ENCODE data around the gene MUC4. TPM values are rescaled to one million over a fixed set of nuclear protein-coding genes. Genes with fewer than 3 reads are reported as not detected.

MUC4 gene
- total RNA-seq, 2 donors from 2014 or later, result 0.12 TPM; not detected in 1

DNA sequence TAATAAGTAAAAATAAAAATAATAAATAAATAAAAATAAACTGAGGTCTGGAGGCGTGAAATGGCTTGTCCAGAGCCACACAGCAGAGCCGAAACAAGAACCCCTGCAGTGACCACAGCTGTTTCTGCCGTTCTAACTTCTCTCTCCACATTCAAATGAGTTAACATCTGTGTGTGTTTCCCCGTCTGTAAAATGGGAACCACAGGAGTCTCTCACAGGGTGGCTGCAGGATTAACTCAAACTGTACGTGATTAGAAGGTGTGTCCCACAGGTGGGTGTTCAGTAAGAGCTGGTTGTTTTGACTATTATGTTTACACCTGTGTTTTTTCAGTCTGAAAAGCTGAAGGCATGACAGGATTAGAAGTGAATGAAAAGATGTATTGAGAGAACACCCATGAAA is 27.0 kb upstream of the MUC4 start:
- no peak overlapping the region for H3K4me3 ChIP-seq
- H3K4me1 ChIP-seq, result no peaks in the 10 kb centered on the region
- H3K36me3 ChIP-seq, result no peaks in the 10 kb centered on the region
- no peaks in the 10 kb centered on the region for H3K27me3 ChIP-seq
- H3K27ac ChIP-seq, result no peak overlapping the region
- TF ChIP-seq, protein P1, sequence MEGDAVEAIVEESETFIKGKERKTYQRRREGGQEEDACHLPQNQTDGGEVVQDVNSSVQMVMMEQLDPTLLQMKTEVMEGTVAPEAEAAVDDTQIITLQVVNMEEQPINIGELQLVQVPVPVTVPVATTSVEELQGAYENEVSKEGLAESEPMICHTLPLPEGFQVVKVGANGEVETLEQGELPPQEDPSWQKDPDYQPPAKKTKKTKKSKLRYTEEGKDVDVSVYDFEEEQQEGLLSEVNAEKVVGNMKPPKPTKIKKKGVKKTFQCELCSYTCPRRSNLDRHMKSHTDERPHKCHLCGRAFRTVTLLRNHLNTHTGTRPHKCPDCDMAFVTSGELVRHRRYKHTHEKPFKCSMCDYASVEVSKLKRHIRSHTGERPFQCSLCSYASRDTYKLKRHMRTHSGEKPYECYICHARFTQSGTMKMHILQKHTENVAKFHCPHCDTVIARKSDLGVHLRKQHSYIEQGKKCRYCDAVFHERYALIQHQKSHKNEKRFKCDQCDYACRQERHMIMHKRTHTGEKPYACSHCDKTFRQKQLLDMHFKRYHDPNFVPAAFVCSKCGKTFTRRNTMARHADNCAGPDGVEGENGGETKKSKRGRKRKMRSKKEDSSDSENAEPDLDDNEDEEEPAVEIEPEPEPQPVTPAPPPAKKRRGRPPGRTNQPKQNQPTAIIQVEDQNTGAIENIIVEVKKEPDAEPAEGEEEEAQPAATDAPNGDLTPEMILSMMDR (IDR thresholded peaks at IDR 0.05), result no peak
- H3K9me3 ChIP-seq, result no peaks in the 10 kb centered on the region
- DNase-seq (ENCODE audit: low spot score), result no peak

GRCh38 chr3:195836476-195837135 is 24.9 kb upstream of the MUC4 start:
- TF ChIP-seq, protein P1 (IDR thresholded peaks at IDR 0.05), result no peak
- Histone ChIP-seq H3K27me3 (no peaks in the 10 kb centered on the region), H3K4me3 (no peak overlapping the region), H3K36me3 (no peaks in the 10 kb centered on the region), H3K4me1 (no peaks in the 10 kb centered on the region), H3K9me3 (no peaks in the 10 kb centered on the region), H3K27ac (no peak overlapping the region)
- no peak for DNase-seq (ENCODE audit: low spot score)

GRCh38 chr3:195835791-195836190 is 24.1 kb upstream of the MUC4 start:
- TF ChIP-seq, protein P1 (IDR thresholded peaks at IDR 0.05), result no peak

GRCh38 chr3:195834675-195835583 is 23.2 kb upstream of the MUC4 start:
- Histone ChIP-seq H3K36me3 (no peaks in the 10 kb centered on the region), H3K4me3 (no peak overlapping the region), H3K27me3 (no peaks in the 10 kb centered on the region), H3K9me3 (no peaks in the 10 kb centered on the region), H3K4me1 (no peaks in the 10 kb centered on the region), H3K27ac (no peak overlapping the region)
- no peak for DNase-seq (ENCODE audit: low spot score)
- TF ChIP-seq, protein P1 (IDR thresholded peaks at IDR 0.05), result no peak

More at GRCh38 chr3:195835791-195836190, 24.1 kb upstream of the MUC4 start:
- H3K9me3 ChIP-seq, result no peaks in the 10 kb centered on the region
- H3K4me3 ChIP-seq, result no peak overlapping the region
- H3K4me1 ChIP-seq, result no peaks in the 10 kb centered on the region
- DNase-seq (ENCODE audit: low spot score), result no peak
- H3K27me3 ChIP-seq, result no peaks in the 10 kb centered on the region
- H3K27ac ChIP-seq, result no peak overlapping the region
- no peaks in the 10 kb centered on the region for H3K36me3 ChIP-seq

DNA sequence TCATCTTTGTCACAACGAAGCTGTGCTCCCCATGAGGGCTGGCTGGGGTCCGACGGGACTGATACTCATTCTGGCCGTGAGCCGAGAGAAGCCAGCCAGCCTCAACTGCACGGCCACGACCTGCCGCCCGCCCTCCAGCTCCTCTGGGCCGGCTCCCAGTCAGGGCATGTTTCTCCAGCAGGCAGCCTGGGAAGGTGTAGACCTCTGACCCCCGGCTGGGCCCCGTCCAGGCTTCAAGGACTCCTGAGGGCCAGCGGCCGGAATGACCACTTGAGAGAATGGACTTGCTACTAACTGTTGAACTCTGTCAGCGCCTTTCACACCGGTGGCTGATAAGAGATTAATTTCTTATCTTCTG is 18.1 kb upstream of the MUC4 start:
- Histone ChIP-seq H3K9me3 (no peaks in the 10 kb centered on the region), H3K36me3 (no peaks in the 10 kb centered on the region), H3K27ac (no peak overlapping the region), H3K27me3 (no peaks in the 10 kb centered on the region), H3K4me1 (no peaks in the 10 kb centered on the region), H3K4me3 (no peak overlapping the region)
- no peak for DNase-seq (ENCODE audit: low spot score)
- TF ChIP-seq, protein P1 (IDR thresholded peaks at IDR 0.05), result no peak
